ENCODE data around the gene SCRN1.

GRCh38 chr7:29871787-29872398, 117.7 kb downstream of the SCRN1 start:
- no peak for TF ChIP-seq CTCF (IDR thresholded peaks at IDR 0.05)
- TF ChIP-seq POLR2A (IDR thresholded peaks at IDR 0.05): no peak

Measured in uterus (tissue), 2 donors.